NAMALWA (cell line): Measurements from ENCODE around the gene SERINC3.
"Not testable (repeated sequence)": the region's sequence is repeated elsewhere in the genome, so short reads cannot be mapped to it uniquely, and the experiment has no call there.

Experiments used
- DNase-seq: peaks from one replicate; pipeline ENCODE4 v3.0.0-alpha.2; 2015; ENCODE audit warnings: low spot score

The SERINC3 gene

GRCh38 chr20:44521484-44522481 is at the start of gene SERINC3:
TSS of gene SERINC3 (minus strand) at chr20:44522070. CDS start at chr20:44521951, 119 bp downstream.
- DNase-seq: peak; percentile 97

- no peak for DNase-seq
Measured at GRCh38 chr20:44571362-44571988, 49.6 kb upstream of the SERINC3 start.

- no peak for DNase-seq
Measured at GRCh38 chr20:44570367-44570766, 48.5 kb upstream of the SERINC3 start.

- no peak for DNase-seq
Measured at GRCh38 chr20:44566811-44567210, 44.9 kb upstream of the SERINC3 start.

- no peak for DNase-seq
Measured at GRCh38 chr20:44566018-44566417, 44.1 kb upstream of the SERINC3 start.

- no peak for DNase-seq
Measured at GRCh38 chr20:44561876-44562275, 40.0 kb upstream of the SERINC3 start.

- DNase-seq: not testable (repeated sequence)
Measured at GRCh38 chr20:44560818-44561217, 38.9 kb upstream of the SERINC3 start.

- no peak for DNase-seq
Measured at GRCh38 chr20:44560229-44560628, 38.4 kb upstream of the SERINC3 start.

GRCh38 chr20:44559302-44559701 is 37.4 kb upstream of the SERINC3 start:
- no peak for DNase-seq

- DNase-seq: no peak
Measured at GRCh38 chr20:44552950-44553908, 31.4 kb upstream of the SERINC3 start.

GRCh38 chr20:44552568-44552949 is 30.7 kb upstream of the SERINC3 start:
- no peak for DNase-seq

GRCh38 chr20:44552050-44552449 is 30.2 kb upstream of the SERINC3 start:
- no peak for DNase-seq

GRCh38 chr20:44549123-44549522 is 27.3 kb upstream of the SERINC3 start:
- DNase-seq: no peak

- no peak for DNase-seq
Measured at GRCh38 chr20:44547419-44547818, 25.5 kb upstream of the SERINC3 start.

GRCh38 chr20:44544263-44544662 is 22.4 kb upstream of the SERINC3 start:
- DNase-seq: no peak

GRCh38 chr20:44543358-44543757 is 21.5 kb upstream of the SERINC3 start:
- DNase-seq: no peak

- DNase-seq: no peak
Measured at GRCh38 chr20:44542890-44543289, 21.0 kb upstream of the SERINC3 start.

- DNase-seq: no peak
Measured at GRCh38 chr20:44541992-44542391, 20.1 kb upstream of the SERINC3 start.

- DNase-seq: no peak
Measured at GRCh38 chr20:44540834-44541233, 19.0 kb upstream of the SERINC3 start.

- no peak for DNase-seq
Measured at GRCh38 chr20:44537993-44538392, 16.1 kb upstream of the SERINC3 start.

- DNase-seq: no peak
Measured at GRCh38 chr20:44536175-44536574, 14.3 kb upstream of the SERINC3 start.

GRCh38 chr20:44533928-44534327 is 12.1 kb upstream of the SERINC3 start:
- DNase-seq: peak; percentile 15
